CD8-positive, alpha-beta memory T cell (primary cell): ENCODE data around the gene C4orf54. TPM values are rescaled to one million over a fixed set of nuclear protein-coding genes. Genes with fewer than 3 reads are reported as not detected.

Experiments used
- CTCF ChIA-PET: fragments of 350-600 bp; sonication (Branson Sonifier 250); formaldehyde crosslinking; loops from one replicate; lab custom pipeline; 2021; ENCODE audit warnings: antibody characterized with exemption; lab: Charles Lee
- POLR2A ChIA-PET: fragments of 350-600 bp; sonication (Branson Sonifier 250); formaldehyde crosslinking; loops from one replicate; lab custom pipeline; 2021; ENCODE audit warnings: antibody characterized with exemption; lab: Charles Lee
- DNase-seq, 5 donors: peaks; one replicate each; pipeline versions ENCODE4 v3.0.0 to v3.0.0-alpha.2; 2020 to 2022; ENCODE audit warnings: mixed read lengths in 1 of 5
- H3K27ac ChIP-seq: one replicate; pipeline ENCODE4 v1.7.0; 2013; ENCODE audit warnings: low read depth, mild to moderate bottlenecking, low read length, moderate library complexity
- H3K27me3 ChIP-seq: 2 replicates; pipeline ENCODE4 v1.7.0; 2013; ENCODE audit warnings: low read length, mild to moderate bottlenecking; ENCODE audit not compliant: insufficient read depth, poor library complexity, severe bottlenecking
- H3K36me3 ChIP-seq: 2 replicates; pipeline ENCODE4 v1.7.0; 2013; ENCODE audit warnings: mild to moderate bottlenecking, low read length, moderate library complexity; ENCODE audit not compliant: insufficient read depth
- H3K4me1 ChIP-seq: 2 replicates; pipeline ENCODE4 v1.7.0; 2013; ENCODE audit warnings: mild to moderate bottlenecking, low read length, moderate library complexity; ENCODE audit not compliant: insufficient read depth
- H3K4me3 ChIP-seq: 2 replicates; pipeline ENCODE4 v1.7.0; 2013; ENCODE audit warnings: mild to moderate bottlenecking, low read length
- H3K9me3 ChIP-seq: 2 replicates; pipeline ENCODE4 v1.7.0; 2013; ENCODE audit warnings: mild to moderate bottlenecking, low read length
- H3K27ac Mint-ChIP-seq, 8 donors: one replicate each; pipeline ENCODE4 v1.8.0; 2020 to 2021; ENCODE audit warnings: mixed read lengths in 8 of 8, mild to moderate bottlenecking in 6 of 8, inconsistent platforms in 3 of 8, moderate library complexity in 3 of 8
- H3K27me3 Mint-ChIP-seq, 2 donors: one replicate each; pipeline ENCODE4 v1.8.0; 2020 to 2021; ENCODE audit warnings: mixed read lengths in 2 of 2, mild to moderate bottlenecking in 1 of 2, moderate library complexity in 1 of 2
- H3K36me3 Mint-ChIP-seq, 3 donors: one replicate each; pipeline ENCODE4 v1.8.0; 2020 to 2021; ENCODE audit warnings: mixed read lengths in 3 of 3, inconsistent platforms in 1 of 3, mild to moderate bottlenecking in 1 of 3
- H3K4me1 Mint-ChIP-seq, 3 donors: one replicate each; pipeline ENCODE4 v1.8.0; 2020 to 2021; ENCODE audit warnings: mixed read lengths in 3 of 3, inconsistent platforms in 1 of 3, mild to moderate bottlenecking in 1 of 3
- H3K4me3 Mint-ChIP-seq, 7 donors: one replicate each; pipeline ENCODE4 v1.8.0; 2020 to 2021; ENCODE audit warnings: mixed read lengths in 7 of 7, mild to moderate bottlenecking in 6 of 7, moderate library complexity in 4 of 7, inconsistent platforms in 2 of 7
- H3K9me3 Mint-ChIP-seq, 5 donors: one replicate each; pipeline ENCODE4 v1.8.0; 2020 to 2022; ENCODE audit warnings: mixed read lengths in 5 of 5, mild to moderate bottlenecking in 3 of 5, moderate library complexity in 2 of 5, inconsistent platforms in 1 of 5
- polyA plus RNA-seq: library from polyadenylated mRNA; unstranded; fragments of 300-500 nt; fragmentation: Illumina TruSeq; gene quantifications from one replicate; pipeline ENCODE4 v1.2.3, GENCODE V29; 2021
- total RNA-seq, 2 experiments: library from RNA; stranded (reverse); gene quantifications; one replicate each; pipeline ENCODE4 v1.2.3, GENCODE V29; 2021

Gene C4orf54
- total and polyA plus RNA-seq, 3 experiments from 2014 or later, result not detected

GRCh38 chr4:99629962-99630554 lies 27.6 kb downstream of the C4orf54 start:
- Histone ChIP-seq H3K9me3 (no peaks in the 10 kb centered on the region), H3K27ac (no peak overlapping the region), H3K4me3 (no peak overlapping the region), H3K27me3 (no peaks in the 10 kb centered on the region), H3K4me1 (no peaks in the 10 kb centered on the region), H3K36me3 (no peaks in the 10 kb centered on the region)
- Mint-ChIP-seq H3K27me3 (peaks cover 4 to 29% of the 10 kb centered on the region in 2 donors), H3K9me3 (no peaks in the 10 kb centered on the region), H3K4me1 (no peaks in the 10 kb centered on the region), H3K27ac (no peak overlapping the region), H3K36me3 (no peaks in the 10 kb centered on the region), H3K4me3 (no peak overlapping the region)
- POLR2A ChIA-PET, result no interaction called here
- DNase-seq, result no peak
- CTCF ChIA-PET, result no interaction called here

- POLR2A ChIA-PET, result no interaction called here
- Histone ChIP-seq H3K4me1 (no peaks in the 10 kb centered on the region), H3K27me3 (no peaks in the 10 kb centered on the region), H3K9me3 (no peaks in the 10 kb centered on the region), H3K27ac (no peak overlapping the region), H3K4me3 (no peak overlapping the region), H3K36me3 (no peaks in the 10 kb centered on the region)
- H3K27me3 Mint-ChIP-seq, result peaks cover 2 to 25% of the 10 kb centered on the region in 2 donors
- no peaks in the 10 kb centered on the region for H3K9me3 Mint-ChIP-seq
- no peak for DNase-seq
- H3K36me3 Mint-ChIP-seq, result no peaks in the 10 kb centered on the region
- no peak overlapping the region for H3K27ac Mint-ChIP-seq
- H3K4me3 Mint-ChIP-seq, result no peak overlapping the region
- CTCF ChIA-PET, result no interaction called here
- H3K4me1 Mint-ChIP-seq, result no peaks in the 10 kb centered on the region
These were observed 29.6 kb downstream of the C4orf54 start for GRCh38 chr4:99628040-99628439.

GRCh38 chr4:99625369-99625768 lies 32.3 kb downstream of the C4orf54 start:
- Histone ChIP-seq H3K27ac (no peak overlapping the region), H3K4me3 (no peak overlapping the region), H3K4me1 (no peaks in the 10 kb centered on the region), H3K36me3 (no peaks in the 10 kb centered on the region), H3K27me3 (no peaks in the 10 kb centered on the region), H3K9me3 (no peaks in the 10 kb centered on the region)
- Mint-ChIP-seq H3K27ac (no peak overlapping the region), H3K4me3 (no peak overlapping the region), H3K9me3 (no peaks in the 10 kb centered on the region), H3K4me1 (no peaks in the 10 kb centered on the region), H3K36me3 (no peaks in the 10 kb centered on the region), H3K27me3 (peaks cover 0 to 24% of the 10 kb centered on the region in 2 donors)
- ChIA-PET POLR2A (no interaction called here), CTCF (no interaction called here)
- no peak for DNase-seq

- Histone ChIP-seq H3K27me3 (no peaks in the 10 kb centered on the region), H3K36me3 (no peaks in the 10 kb centered on the region), H3K9me3 (no peaks in the 10 kb centered on the region), H3K4me3 (no peak overlapping the region), H3K4me1 (no peaks in the 10 kb centered on the region), H3K27ac (no peak overlapping the region)
- ChIA-PET POLR2A (no interaction called here), CTCF (no interaction called here)
- no peak overlapping the region for H3K4me3 Mint-ChIP-seq
- H3K9me3 Mint-ChIP-seq, result no peaks in the 10 kb centered on the region
- no peak overlapping the region for H3K27ac Mint-ChIP-seq
- H3K36me3 Mint-ChIP-seq, result no peaks in the 10 kb centered on the region
- H3K4me1 Mint-ChIP-seq, result no peaks in the 10 kb centered on the region
- DNase-seq, result no peak
- H3K27me3 Mint-ChIP-seq, result peaks cover 0 to 21% of the 10 kb centered on the region in 2 donors
These were observed 33.4 kb downstream of the C4orf54 start for GRCh38 chr4:99624141-99624719.

GRCh38 chr4:99622341-99622740 lies 35.3 kb downstream of the C4orf54 start:
- POLR2A ChIA-PET, result no interaction called here
- no peaks in the 10 kb centered on the region for H3K4me1 Mint-ChIP-seq

GRCh38 chr4:99617374-99617773 lies 40.3 kb downstream of the C4orf54 start:
- POLR2A ChIA-PET, result no interaction called here
- no peaks in the 10 kb centered on the region for H3K36me3 ChIP-seq
- no peak for DNase-seq
- no peaks in the 10 kb centered on the region for H3K9me3 Mint-ChIP-seq
- peaks cover 2 to 43% of the 10 kb centered on the region in 2 donors for H3K27me3 Mint-ChIP-seq
- no peaks in the 10 kb centered on the region for H3K36me3 Mint-ChIP-seq
- no peaks in the 10 kb centered on the region for H3K27me3 ChIP-seq
- H3K27ac Mint-ChIP-seq, result no peak overlapping the region
- no peaks in the 10 kb centered on the region for H3K9me3 ChIP-seq
- H3K4me1 Mint-ChIP-seq, result no peaks in the 10 kb centered on the region
- no peak overlapping the region for H3K27ac ChIP-seq
- H3K4me1 ChIP-seq, result no peaks in the 10 kb centered on the region
- CTCF ChIA-PET, result no interaction called here
- H3K4me3 ChIP-seq, result no peak overlapping the region
- H3K4me3 Mint-ChIP-seq, result no peak overlapping the region

More at GRCh38 chr4:99622341-99622740, 35.3 kb downstream of the C4orf54 start:
- H3K9me3 ChIP-seq, result no peaks in the 10 kb centered on the region
- no peaks in the 10 kb centered on the region for H3K4me1 ChIP-seq
- Mint-ChIP-seq H3K27ac (no peak overlapping the region), H3K9me3 (no peaks in the 10 kb centered on the region), H3K36me3 (no peaks in the 10 kb centered on the region), H3K4me3 (no peak overlapping the region), H3K27me3 (peaks cover 0 to 17% of the 10 kb centered on the region in 2 donors)
- H3K36me3 ChIP-seq, result no peaks in the 10 kb centered on the region
- no peaks in the 10 kb centered on the region for H3K27me3 ChIP-seq
- H3K27ac ChIP-seq, result no peak overlapping the region
- CTCF ChIA-PET, result no interaction called here
- no peak for DNase-seq
- H3K4me3 ChIP-seq, result no peak overlapping the region

- Mint-ChIP-seq H3K36me3 (no peaks in the 10 kb centered on the region), H3K27me3 (peaks cover 7 to 59% of the 10 kb centered on the region in 2 donors), H3K27ac (no peak overlapping the region), H3K4me1 (no peaks in the 10 kb centered on the region), H3K4me3 (no peak overlapping the region), H3K9me3 (no peaks in the 10 kb centered on the region)
- ChIA-PET CTCF (no interaction called here), POLR2A (no interaction called here)
- no peaks in the 10 kb centered on the region for H3K9me3 ChIP-seq
- H3K4me3 ChIP-seq, result no peak overlapping the region
- no peak for DNase-seq
- no peaks in the 10 kb centered on the region for H3K4me1 ChIP-seq
- H3K27ac ChIP-seq, result no peak overlapping the region
- no peaks in the 10 kb centered on the region for H3K36me3 ChIP-seq
- no peaks in the 10 kb centered on the region for H3K27me3 ChIP-seq
These were observed 42.3 kb downstream of the C4orf54 start for GRCh38 chr4:99615170-99615820.

- Histone ChIP-seq H3K4me3 (no peak overlapping the region), H3K27ac (no peak overlapping the region), H3K27me3 (no peaks in the 10 kb centered on the region), H3K36me3 (no peaks in the 10 kb centered on the region), H3K9me3 (no peaks in the 10 kb centered on the region), H3K4me1 (no peaks in the 10 kb centered on the region)
- POLR2A ChIA-PET, result no interaction called here
- no peaks in the 10 kb centered on the region for H3K36me3 Mint-ChIP-seq
- H3K27ac Mint-ChIP-seq, result no peak overlapping the region
- CTCF ChIA-PET, result no interaction called here
- no peak overlapping the region for H3K4me3 Mint-ChIP-seq
- no peaks in the 10 kb centered on the region for H3K4me1 Mint-ChIP-seq
- H3K27me3 Mint-ChIP-seq, result peaks cover 7 to 64% of the 10 kb centered on the region in 2 donors
- H3K9me3 Mint-ChIP-seq, result no peaks in the 10 kb centered on the region
- DNase-seq, result no peak
These were observed 43.1 kb downstream of the C4orf54 start for GRCh38 chr4:99614491-99614890.
